Measurements from ENCODE around the gene VPS33A. TPM values are rescaled to one million over a fixed set of nuclear protein-coding genes. Genes with fewer than 3 reads are reported as not detected.

VPS33A gene
- total RNA-seq, 1 experiment from 2014 or later = 35.2 TPM

GRCh38 chr12:122283680-122284079, 17.4 kb upstream of the VPS33A start:
- Histone ChIP-seq H3K36me3 (ENCODE audit: control insufficient read depth, insufficient read depth, low read length) (peaks cover 14% of the 10 kb centered on the region), H3K27ac (ENCODE audit: low read length) (no peak overlapping the region), H3K27me3 (ENCODE audit: control insufficient read depth, insufficient read depth, low read length) (no peaks in the 10 kb centered on the region), H3K4me1 (ENCODE audit: control insufficient read depth, insufficient read depth, low read length) (no peaks in the 10 kb centered on the region), H3K4me3 (ENCODE audit: low read depth in 2 of 2, low read length in 2 of 2) (no peak overlapping the region), H3K9me3 (ENCODE audit: control insufficient read depth, insufficient read depth, low read depth, low read length) (no peaks in the 10 kb centered on the region)
- no TSS peak for BruUV-seq (replicated peaks)
- in situ Hi-C loops (cut with HindIII; ENCODE audit: low pct_unique_long_range_greater_than_20kb, low sequenced_read_pairs) = no loop called here
- ATAC-seq = no peak
- CTCF ChIA-PET = no interaction called here
- DNase-seq (ENCODE audit: low read depth, low spot score) = no peak
- POLR2A ChIA-PET = no interaction called here
- TF ChIP-seq CTCF (IDR thresholded peaks at IDR 0.05) (no peak), TCF7L2 (IDR thresholded peaks at IDR 0.05; ENCODE audit: low read depth, low read length) (no peak), REST (IDR thresholded peaks at IDR 0.05; ENCODE audit: insufficient read depth in 1 of 2, low read depth in 2 of 2, low read length in 1 of 2) (no peak), POLR2AphosphoS5 (IDR thresholded peaks at IDR 0.05; ENCODE audit: low read depth, low read length) (no peak), SIN3A (IDR thresholded peaks at IDR 0.05; ENCODE audit: borderline replicate concordance, insufficient read depth, low read depth, low read length) (no peak)
- intact Hi-C loops (cut with micrococcal nuclease; ENCODE audit: unreplicated experiment) = no loop called here

- intact Hi-C loops (cut with micrococcal nuclease; ENCODE audit: unreplicated experiment) (no loop called here), in situ Hi-C loops (cut with HindIII; ENCODE audit: low pct_unique_long_range_greater_than_20kb, low sequenced_read_pairs) (no loop called here)
- no peak overlapping the region for H3K27ac ChIP-seq (ENCODE audit: low read length)
- H3K9me3 ChIP-seq (ENCODE audit: control insufficient read depth, insufficient read depth, low read depth, low read length) = no peaks in the 10 kb centered on the region
- TF ChIP-seq POLR2AphosphoS5 (IDR thresholded peaks at IDR 0.05; ENCODE audit: low read depth, low read length) = no peak
- TF ChIP-seq REST (IDR thresholded peaks at IDR 0.05; ENCODE audit: insufficient read depth in 1 of 2, low read depth in 2 of 2, low read length in 1 of 2) = no peak
- TF ChIP-seq CTCF (IDR thresholded peaks at IDR 0.05) = no peak
- TF ChIP-seq SIN3A (IDR thresholded peaks at IDR 0.05; ENCODE audit: borderline replicate concordance, insufficient read depth, low read depth, low read length) = no peak
- no peak for TF ChIP-seq TCF7L2 (IDR thresholded peaks at IDR 0.05; ENCODE audit: low read depth, low read length)
- H3K4me1 ChIP-seq (ENCODE audit: control insufficient read depth, insufficient read depth, low read length) = no peaks in the 10 kb centered on the region
- no peak for DNase-seq (ENCODE audit: low read depth, low spot score)
- BruUV-seq (replicated peaks) = no TSS peak
- no peak for ATAC-seq
- peaks cover 14% of the 10 kb centered on the region for H3K36me3 ChIP-seq (ENCODE audit: control insufficient read depth, insufficient read depth, low read length)
- no peaks in the 10 kb centered on the region for H3K27me3 ChIP-seq (ENCODE audit: control insufficient read depth, insufficient read depth, low read length)
- POLR2A ChIA-PET = no interaction called here
- no peak overlapping the region for H3K4me3 ChIP-seq (ENCODE audit: low read depth in 2 of 2, low read length in 2 of 2)
- CTCF ChIA-PET = no interaction called here
Observed at GRCh38 chr12:122282061-122282460, 15.8 kb upstream of the VPS33A start.

Data from Panc1 (cell line).